Measurements from ENCODE around the gene PIEZO1.
"Not testable (repeated sequence)": the region's sequence is repeated elsewhere in the genome, so short reads cannot be mapped to it uniquely, and the experiment has no call there.

The PIEZO1 gene

DNA sequence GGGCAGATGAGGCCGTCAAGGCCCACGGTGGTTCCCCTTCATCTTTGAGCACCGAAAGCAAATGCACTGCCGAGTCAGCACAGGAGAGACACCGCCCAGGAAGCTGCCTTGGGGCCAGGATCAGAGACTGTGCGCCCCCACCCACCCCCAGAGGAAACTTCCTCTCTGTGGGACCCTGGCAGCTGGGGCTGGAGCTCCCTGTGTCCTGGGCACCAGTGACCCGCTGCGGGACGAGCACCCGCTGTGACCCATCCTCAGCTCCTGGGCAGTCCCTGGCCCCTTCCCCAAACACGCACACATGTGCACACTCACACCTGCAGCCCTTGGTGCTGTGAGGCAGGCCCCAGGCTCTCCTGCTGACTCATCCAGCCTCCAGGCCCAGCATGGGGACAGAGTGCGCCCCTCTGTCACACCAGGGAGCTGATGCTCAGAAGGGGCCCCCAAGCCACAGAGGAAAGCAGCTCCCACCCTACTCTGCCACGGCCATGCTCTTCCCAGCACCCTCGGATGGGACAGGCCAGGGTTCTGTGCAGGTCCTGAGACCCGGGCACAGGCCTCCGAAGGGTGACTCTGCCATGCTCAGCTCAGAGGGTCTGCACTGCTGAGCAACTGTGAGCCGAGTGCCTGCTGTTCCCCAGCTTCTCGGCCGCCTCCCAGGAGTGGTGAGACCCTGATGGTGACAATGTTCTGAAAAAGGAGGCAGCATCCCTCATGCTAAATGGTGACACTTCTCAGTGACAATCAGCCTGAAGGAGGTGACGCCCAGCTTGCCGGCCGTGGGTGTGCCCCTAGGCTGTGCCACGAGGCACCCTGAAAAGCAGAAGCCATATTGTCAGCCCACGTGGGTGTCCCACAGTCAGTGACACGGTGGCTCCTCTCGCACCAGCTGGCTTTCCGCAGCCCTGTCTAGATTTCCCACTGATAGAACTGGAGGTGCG, 3.6 kb downstream of the PIEZO1 start:
- no peak for DNase-seq

- no peak for DNase-seq
Measured at GRCh38 chr16:88780142-88781062, 4.6 kb downstream of the PIEZO1 start.

DNA sequence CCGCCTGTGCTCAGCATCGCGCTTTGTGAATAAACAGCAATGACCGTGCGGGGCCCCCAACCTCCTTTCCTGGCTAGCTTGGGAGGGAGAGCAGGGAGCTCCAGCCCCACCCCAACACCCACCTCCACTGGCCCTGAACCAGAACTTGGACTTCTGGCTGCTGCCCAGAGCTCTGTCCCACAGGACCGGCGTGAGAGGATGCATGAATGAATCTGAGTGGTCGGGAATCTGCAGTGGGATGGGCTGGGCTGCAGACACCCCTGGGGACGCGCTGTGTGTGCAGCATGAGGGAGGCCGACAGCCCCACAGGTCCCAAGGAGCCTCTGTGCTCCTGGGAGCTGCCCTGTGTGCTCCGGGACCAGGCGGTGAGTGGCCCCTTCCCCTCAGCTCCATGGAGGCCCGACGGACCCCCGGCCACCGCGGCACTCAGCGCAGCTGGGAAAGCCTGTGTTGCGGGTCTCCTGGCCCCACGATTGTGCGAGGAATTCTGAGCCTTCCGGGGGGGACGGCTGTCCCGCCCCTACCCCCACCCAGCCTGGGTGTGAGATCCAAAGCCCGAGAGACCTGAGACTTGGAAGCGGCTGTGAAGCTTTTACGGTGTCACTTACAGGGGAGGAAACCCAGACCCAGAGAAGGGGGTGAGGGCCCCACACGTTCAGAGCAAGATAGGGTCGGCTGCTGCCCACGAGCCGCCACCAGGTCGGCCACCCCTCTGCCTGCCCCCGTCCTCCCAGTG, 5.4 kb downstream of the PIEZO1 start:
- DNase-seq = no peak

DNA sequence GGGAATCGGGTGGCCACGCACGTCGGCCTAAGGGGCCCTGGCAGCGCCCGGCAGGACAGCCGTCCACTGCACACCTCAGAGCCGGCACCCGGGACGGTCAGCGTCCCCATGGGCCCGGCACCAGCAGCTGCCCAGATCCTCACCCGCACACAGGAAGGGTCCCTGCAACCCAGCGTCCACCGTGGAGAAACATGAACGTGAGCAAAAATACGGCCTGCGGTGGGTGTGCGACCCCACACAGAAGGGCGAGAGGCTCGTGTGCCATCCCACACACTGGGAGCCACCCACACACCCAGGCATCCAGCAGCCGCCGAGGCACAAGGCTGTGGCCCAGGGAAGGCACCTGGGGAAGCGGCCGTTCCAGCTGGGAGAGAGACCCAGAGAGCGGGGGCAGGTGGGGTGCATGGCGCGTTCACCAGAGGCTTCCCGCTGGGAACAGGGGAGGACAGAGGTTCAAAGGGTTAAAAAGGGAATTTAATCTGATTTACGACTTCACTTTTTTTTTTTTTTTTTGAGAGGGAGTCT, 6.4 kb downstream of the PIEZO1 start:
- no peak for DNase-seq

GRCh38 chr16:88778271-88778525, 6.8 kb downstream of the PIEZO1 start:
- DNase-seq = no peak

DNA sequence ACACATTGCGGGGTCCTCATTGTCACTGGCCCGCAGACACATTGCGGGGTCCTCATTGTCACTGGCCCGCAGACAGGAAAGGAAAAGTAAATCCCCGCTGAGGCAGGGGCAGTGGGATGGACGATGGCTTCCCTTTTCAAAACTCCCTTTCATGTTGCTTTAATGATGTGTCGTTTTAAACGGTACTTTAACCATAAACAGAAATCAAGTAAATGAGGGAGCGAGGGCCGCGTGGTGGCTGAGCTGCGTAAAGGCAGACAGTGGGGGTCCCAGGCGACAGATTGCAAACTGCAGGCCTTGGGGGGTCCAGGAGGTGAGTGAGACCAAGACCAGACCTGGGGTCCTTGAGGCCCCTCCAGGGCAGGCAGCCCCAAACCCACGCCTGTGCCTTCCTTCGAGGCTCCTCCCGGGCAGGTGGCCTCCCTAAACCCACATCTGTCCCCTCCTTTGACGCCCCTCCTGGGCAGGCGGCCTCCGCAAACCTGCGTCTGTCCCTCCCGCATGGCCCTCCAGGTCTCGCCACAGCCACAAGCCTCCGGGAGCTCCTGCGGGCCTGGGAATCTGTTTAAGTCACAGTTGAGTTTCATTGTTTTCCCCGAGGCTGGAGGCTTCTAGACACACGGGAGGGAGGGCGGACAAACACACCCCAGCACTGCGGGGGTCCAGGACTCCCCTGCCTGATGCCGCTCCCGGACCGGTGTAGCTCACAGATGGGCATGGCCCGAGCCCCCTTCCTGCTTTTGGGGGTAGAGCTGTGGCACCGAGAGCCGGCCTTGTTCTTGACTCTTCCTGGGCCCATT, 7.3 kb downstream of the PIEZO1 start:
- no peak for DNase-seq

DNA sequence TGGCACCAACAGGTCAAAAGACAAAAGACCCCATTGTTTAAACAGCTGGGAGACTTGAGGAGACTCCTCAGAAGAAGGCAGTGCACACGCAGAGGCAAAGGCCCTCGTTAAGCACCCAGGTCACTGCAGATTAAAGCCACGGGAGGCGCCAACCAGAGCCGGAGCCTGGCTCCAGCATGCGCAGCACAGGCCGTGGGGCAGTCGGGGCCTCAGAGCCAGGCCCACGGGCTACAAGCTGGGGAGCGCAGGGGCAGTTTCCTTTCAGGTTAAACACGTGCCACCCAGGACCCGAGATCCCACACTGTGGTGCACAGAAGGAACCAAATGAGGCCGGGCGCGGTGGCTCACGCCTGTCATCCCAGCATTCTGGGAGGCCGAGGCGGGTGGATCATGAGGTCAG, 9.2 kb downstream of the PIEZO1 start:
- no peak for DNase-seq

- DNase-seq = no peak
Measured at GRCh38 chr16:88774544-88775393, 10.3 kb downstream of the PIEZO1 start.

GRCh38 chr16:88773812-88774291, 11.2 kb downstream of the PIEZO1 start:
- no peak for DNase-seq

DNA sequence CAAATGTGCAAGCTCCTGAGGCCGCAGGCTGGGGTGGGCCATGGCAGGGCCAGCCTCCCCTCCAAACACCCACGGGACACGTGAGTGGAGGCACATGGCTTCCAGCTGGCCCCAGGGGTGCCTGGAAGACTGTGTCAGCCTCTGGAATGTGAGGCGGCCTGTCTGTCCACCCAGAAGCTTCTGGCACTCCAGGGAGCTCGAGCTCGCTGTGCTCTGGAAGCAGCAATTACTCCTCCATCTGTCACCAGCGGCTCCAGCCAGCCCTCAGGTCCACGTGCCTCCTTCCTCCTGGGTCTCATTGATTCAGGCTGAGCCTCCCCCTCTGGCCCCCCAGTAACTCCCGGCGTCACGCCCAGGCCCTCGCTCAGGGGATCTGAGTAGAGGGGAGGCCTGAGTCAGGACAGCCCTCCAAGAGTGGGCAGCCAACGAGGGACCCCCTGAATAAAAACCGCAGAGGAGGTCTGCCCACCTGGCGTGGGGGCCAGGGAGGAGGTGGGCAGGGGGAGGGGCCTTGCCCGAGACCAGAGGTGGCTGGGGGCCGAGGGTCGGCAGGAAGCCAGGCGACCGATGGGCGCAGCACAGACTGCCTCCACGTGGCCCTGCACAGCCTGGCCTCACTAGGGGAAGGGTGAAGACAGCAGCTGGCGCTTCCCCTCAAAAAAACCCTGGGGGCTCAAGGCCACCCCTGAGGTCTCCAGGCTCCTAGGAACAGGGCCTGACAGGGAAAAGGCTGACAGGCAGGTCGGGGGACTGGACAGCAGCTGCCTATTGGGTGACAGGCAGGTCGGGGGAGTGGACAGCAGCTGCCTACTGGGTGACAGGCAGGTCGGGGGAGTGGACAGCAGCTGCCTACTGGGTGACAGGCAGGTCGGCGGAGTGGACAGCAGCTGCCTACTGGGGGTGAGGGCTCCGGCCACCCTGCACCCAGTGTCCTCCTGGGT, 11.9 kb downstream of the PIEZO1 start:
- no peak for DNase-seq

- DNase-seq = not testable (repeated sequence)
Measured at GRCh38 chr16:88771781-88772180, 13.2 kb downstream of the PIEZO1 start.

GRCh38 chr16:88771294-88771772, 13.7 kb downstream of the PIEZO1 start:
- no peak for DNase-seq

DNA sequence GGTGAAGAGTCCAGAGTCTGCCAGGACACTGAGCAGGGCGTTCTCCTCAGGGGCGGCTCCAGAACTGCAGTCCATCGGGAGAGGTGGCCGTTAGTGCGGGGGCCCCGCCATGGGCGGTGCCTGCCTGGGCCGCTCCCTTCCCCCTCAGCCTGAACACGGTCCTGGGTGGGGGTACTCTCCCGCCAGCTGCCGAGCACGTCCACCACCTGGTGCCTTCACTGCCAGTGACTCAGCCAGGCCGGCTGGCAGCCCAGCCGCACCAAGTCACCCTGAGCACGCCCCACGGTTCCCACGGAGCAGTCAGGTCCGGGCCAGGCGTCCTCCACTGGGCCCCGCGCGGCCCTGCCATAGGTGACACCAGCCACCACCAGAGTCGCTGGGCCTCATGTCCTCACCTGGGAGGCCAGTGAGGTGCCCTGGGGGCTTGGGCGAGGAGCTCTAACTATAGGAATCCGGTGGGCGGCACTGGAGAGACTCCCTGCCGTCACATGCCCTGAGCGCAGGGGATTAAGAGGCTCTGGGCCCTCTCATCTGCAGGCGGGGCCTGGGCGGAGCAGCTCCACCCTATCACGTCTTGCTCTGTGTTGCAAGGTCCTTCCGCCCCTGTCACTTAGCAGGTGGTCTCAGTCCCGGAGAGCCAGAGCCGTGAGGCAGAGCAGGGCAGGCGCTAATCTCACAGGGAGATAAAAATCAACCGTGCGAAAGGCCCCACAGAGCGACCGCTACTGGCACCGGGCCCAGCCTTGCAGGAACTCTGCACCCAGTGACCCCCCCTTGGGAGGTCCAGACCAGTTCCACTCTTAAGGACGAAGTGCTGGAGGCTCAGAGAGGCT, 14.3 kb downstream of the PIEZO1 start:
- DNase-seq = peak; percentile 12

GRCh38 chr16:88769617-88770460, 15.2 kb downstream of the PIEZO1 start:
- DNase-seq = no peak

- no peak for DNase-seq
Measured at GRCh38 chr16:88768071-88768783, 16.8 kb downstream of the PIEZO1 start.

DNA sequence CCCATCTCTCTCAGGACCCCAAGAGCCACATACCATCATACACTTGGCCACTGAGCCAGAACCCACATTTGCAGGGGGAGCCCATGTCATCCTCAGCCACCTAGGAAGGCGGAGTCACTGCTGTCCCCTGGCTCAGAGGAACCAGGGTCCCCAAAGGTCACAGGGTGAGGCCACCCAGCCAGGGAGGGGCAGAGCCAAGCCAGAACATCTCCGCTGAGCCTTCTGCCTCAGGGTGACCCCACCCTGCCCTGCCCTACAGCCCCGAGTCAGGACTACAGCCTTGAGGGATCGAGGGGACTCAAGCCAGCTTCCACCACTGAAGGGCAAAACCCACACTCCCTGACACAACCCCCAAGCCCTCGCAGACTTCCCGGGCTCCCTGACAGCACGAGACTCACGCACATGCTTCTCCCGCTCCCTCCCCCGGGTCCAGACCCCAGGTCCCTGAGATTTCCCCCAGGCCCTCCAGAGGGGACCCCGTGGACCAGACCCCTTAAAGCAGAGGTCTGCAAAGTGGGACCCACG, 17.4 kb downstream of the PIEZO1 start:
- DNase-seq = no peak

GRCh38 chr16:88766975-88767374, 18.0 kb downstream of the PIEZO1 start:
- no peak for DNase-seq

Measured in NCI-H510A treated with DMSO at 0.1 percent for 48 hours (cell line).